Gastrocnemius medialis (tissue), 4 donors: ENCODE data around the gene TMEM37. TPM values are rescaled to one million over a fixed set of nuclear protein-coding genes. Genes with fewer than 3 reads are reported as not detected.

ENCODE experiments used
- ATAC-seq, 2 donors: fragments of 150-250 bp; one replicate each; pipeline ENCODE4 v1.9.1; 2016
- DNase-seq, 2 donors: peaks; one replicate each; pipeline ENCODE4 v3.0.0-alpha.2; 2019
- H3K27ac ChIP-seq, 4 donors: fragments of 200-600 bp; sonication (generic); 1 replicate in 1 of 4; 2 replicates in 3 of 4; pipeline ENCODE4 v1.5.1; 2016 to 2018; ENCODE audit warnings: mild to moderate bottlenecking in 2 of 4, moderate library complexity in 1 of 4
- H3K27me3 ChIP-seq, 3 donors: fragments of 200-600 bp; sonication (generic) in 2 of 3; 1 replicate in 1 of 3; 2 replicates in 2 of 3; pipeline versions ENCODE4 v1.5.1 to v1.6.0; 2016 to 2019; ENCODE audit warnings: mild to moderate bottlenecking in 1 of 3, moderate library complexity in 1 of 3
- H3K36me3 ChIP-seq, 2 donors: fragments of 200-600 bp; sonication (generic) in 1 of 2; one replicate each; pipeline ENCODE4 v1.5.1; 2017 to 2018
- H3K4me1 ChIP-seq, 2 donors: fragments of 200-600 bp; sonication (generic) in 1 of 2; one replicate each; pipeline ENCODE4 v1.5.1; 2016 to 2017; ENCODE audit warnings: mild to moderate bottlenecking in 2 of 2
- H3K4me3 ChIP-seq, 4 donors: fragments of 200-600 bp; sonication (generic) in 3 of 4; 1 replicate in 1 of 4; 2 replicates in 3 of 4; pipeline ENCODE4 v1.5.1; 2016 to 2019; ENCODE audit warnings: mild to moderate bottlenecking in 2 of 4
- H3K9me3 ChIP-seq, 3 donors: fragments of 200-600 bp; sonication (generic) in 2 of 3; 1 replicate in 1 of 3; 2 replicates in 2 of 3; pipeline ENCODE4 v1.5.1; 2016 to 2019
- CTCF ChIP-seq, 5 experiments: fragments of 450-650 bp in 3 of 5; fragments of 200-600 bp in 2 of 5; sonication (generic) in 2 of 5; IDR thresholded peaks in 4 of 5; conservative IDR thresholded peaks in 1 of 5; 1 replicate in 4 of 5; 2 replicates in 1 of 5; pipeline ENCODE4 v1.5.1; 2016 to 2019; ENCODE audit warnings: antibody characterized with exemption in 5 of 5, mild to moderate bottlenecking in 3 of 5, moderate library complexity in 3 of 5
- POLR2A ChIP-seq, 2 donors: fragments of 450-650 bp; IDR thresholded peaks; one replicate each; pipeline ENCODE4 v1.6.1; 2017; ENCODE audit warnings: antibody characterized with exemption in 2 of 2, mild to moderate bottlenecking in 2 of 2, moderate library complexity in 2 of 2
- in situ Hi-C, 4 donors: fragments of 200-750 bp; cut with MboI; loops; one replicate each; pipeline versions ENCODE4 v1.15.0 to v1.8.0; 2017; ENCODE audit warnings: low sequenced_read_pairs in 4 of 4
- intact Hi-C: fragments of 100-400 bp; cut with DNase I; formaldehyde crosslinking; loops from one replicate; pipeline ENCODE4 v1.15.1; 2023; ENCODE audit warnings: low total_unique reads
- total RNA-seq, 4 donors: library from RNA; depleted of rRNA; stranded (reverse); fragments of >200 nt; gene quantifications; one replicate each; pipeline versions ENCODE4 v1.1.0 to v1.2.3, GENCODE V29; 2016

The TMEM37 gene
- total RNA-seq, 4 donors from 2014 or later, result 0.49 to 2.7 (median 0.64) TPM

- no peaks in the 10 kb centered on the region for H3K4me1 ChIP-seq
- ATAC-seq (no peak), DNase-seq (no peak)
- H3K4me3 ChIP-seq, result no peak overlapping the region
- H3K27ac ChIP-seq, result no peak overlapping the region
- TF ChIP-seq POLR2A (IDR thresholded peaks at IDR 0.05) (no peak), CTCF (IDR thresholded peaks at IDR 0.05 in 4 of 5, conservative IDR thresholded peaks at IDR 0.05 in 1 of 5) (no peak)
- H3K9me3 ChIP-seq, result no peaks in the 10 kb centered on the region
- in situ Hi-C loops (no loop called here), intact Hi-C loops (no loop called here)
- H3K27me3 ChIP-seq, result no peaks in the 10 kb centered on the region
- no peaks in the 10 kb centered on the region for H3K36me3 ChIP-seq
Observed at GRCh38 chr2:119446037-119446436, 14.4 kb downstream of the TMEM37 start.

- in situ Hi-C loops, result no loop called here
- intact Hi-C loops, result no loop called here
- no peaks in the 10 kb centered on the region for H3K27me3 ChIP-seq
- no peak overlapping the region for H3K27ac ChIP-seq
- no peaks in the 10 kb centered on the region for H3K9me3 ChIP-seq
- no peaks in the 10 kb centered on the region for H3K4me1 ChIP-seq
- H3K4me3 ChIP-seq, result no peak overlapping the region
- DNase-seq, result no peak
- H3K36me3 ChIP-seq, result no peaks in the 10 kb centered on the region
- no peak for ATAC-seq
- TF ChIP-seq CTCF (IDR thresholded peaks at IDR 0.05 in 4 of 5, conservative IDR thresholded peaks at IDR 0.05 in 1 of 5) (no peak), POLR2A (IDR thresholded peaks at IDR 0.05) (no peak)
Observed at GRCh38 chr2:119448427-119449141, 16.9 kb downstream of the TMEM37 start.

GRCh38 chr2:119449521-119449920 lies 17.9 kb downstream of the TMEM37 start:
- H3K36me3 ChIP-seq, result no peaks in the 10 kb centered on the region
- no peak overlapping the region for H3K27ac ChIP-seq
- TF ChIP-seq POLR2A (IDR thresholded peaks at IDR 0.05) (no peak), CTCF (IDR thresholded peaks at IDR 0.05 in 4 of 5, conservative IDR thresholded peaks at IDR 0.05 in 1 of 5) (no peak)
- H3K4me3 ChIP-seq, result no peak overlapping the region
- intact Hi-C loops (no loop called here), in situ Hi-C loops (no loop called here)
- H3K9me3 ChIP-seq, result no peaks in the 10 kb centered on the region
- no peaks in the 10 kb centered on the region for H3K27me3 ChIP-seq
- no peak for ATAC-seq
- no peaks in the 10 kb centered on the region for H3K4me1 ChIP-seq
- DNase-seq, result no peak

GRCh38 chr2:119451336-119452050 lies 19.8 kb downstream of the TMEM37 start:
- no peaks in the 10 kb centered on the region for H3K4me1 ChIP-seq
- no peak for TF ChIP-seq CTCF (IDR thresholded peaks at IDR 0.05 in 4 of 5, conservative IDR thresholded peaks at IDR 0.05 in 1 of 5)
- TF ChIP-seq POLR2A (IDR thresholded peaks at IDR 0.05), result no peak
- in situ Hi-C loops, result no loop called here

More at GRCh38 chr2:119451336-119452050, 19.8 kb downstream of the TMEM37 start:
- no peak for DNase-seq
- Histone ChIP-seq H3K27ac (no peak overlapping the region), H3K36me3 (no peaks in the 10 kb centered on the region), H3K9me3 (no peaks in the 10 kb centered on the region), H3K27me3 (no peaks in the 10 kb centered on the region), H3K4me3 (no peak overlapping the region)
- ATAC-seq, result no peak
- intact Hi-C loops, result no loop called here
